Endothelial cell of umbilical vein (primary cell): ENCODE results near the gene MAPKAP1. TPM values are rescaled to one million over a fixed set of nuclear protein-coding genes. Genes with fewer than 3 reads are reported as not detected.

ENCODE experiments used
- BruUV-seq: library from RNA; stranded (reverse); fragments of 400-500 nt; replicated peaks from 2 replicates; lab custom pipeline; 2021; lab: Mats Ljungman, UMichigan
- CTCF ChIA-PET: fragments of 300-600, 350-600 bp; sonication (Branson Sonifier 250); formaldehyde crosslinking; loops from one replicate; lab custom pipeline; 2021; ENCODE audit warnings: antibody characterized with exemption, inconsistent platforms; lab: Charles Lee
- POLR2A ChIA-PET: fragments of 300-600, 350-600 bp; sonication (Branson Sonifier 250); formaldehyde crosslinking; loops from one replicate; lab custom pipeline; 2021; ENCODE audit warnings: antibody characterized with exemption, inconsistent platforms; lab: Charles Lee
- DNase-seq: peaks from one replicate; pipeline ENCODE4 v3.0.0-alpha.2; 2011; ENCODE audit warnings: low read depth, low spot score
- FAIRE-seq: peaks from 2 replicates; lab custom pipeline; 2011; peaks lifted over from hg19 to GRCh38; lab: Jason Lieb, UNC
- H2AFZ ChIP-seq: 2 replicates; pipeline ENCODE4 v1.6.0; 2012; ENCODE audit warnings: low read depth, low read length, control low read depth, inconsistent platforms
- H3K27ac ChIP-seq: 2 replicates; pipeline ENCODE4 v1.5.1; 2011; ENCODE audit warnings: low read depth, mild to moderate bottlenecking, control low read depth, low read length, moderate library complexity; ENCODE audit not compliant: insufficient read depth
- H3K27me3 ChIP-seq, 2 experiments: 2 replicates each; pipeline versions ENCODE4 v1.6.0 to v1.6.1; 2011; ENCODE audit warnings: low read length in 2 of 2, mixed read lengths in 1 of 2; ENCODE audit not compliant: control insufficient read depth in 2 of 2, insufficient read depth in 2 of 2
- H3K36me3 ChIP-seq, 2 experiments: 2 replicates in 1 of 2; 3 replicates in 1 of 2; pipeline ENCODE4 v1.5.1; 2011; ENCODE audit warnings: low read length in 2 of 2, mild to moderate bottlenecking in 1 of 2, moderate library complexity in 1 of 2; ENCODE audit not compliant: control insufficient read depth in 2 of 2, insufficient read depth in 2 of 2; ENCODE audit errors: extremely low read depth in 1 of 2
- H3K4me1 ChIP-seq: 3 replicates; pipeline ENCODE4 v1.5.1; 2011; ENCODE audit warnings: mild to moderate bottlenecking, low read length; ENCODE audit not compliant: control insufficient read depth, insufficient read depth; ENCODE audit errors: extremely low read depth
- H3K4me2 ChIP-seq: 2 replicates; pipeline ENCODE4 v1.6.1; 2011; ENCODE audit warnings: low read length, control low read depth, mixed read lengths; ENCODE audit not compliant: insufficient read depth
- H3K4me3 ChIP-seq, 3 experiments: fragments of 200-600 bp in 1 of 3; sonication (generic), shearing (Covaris generic) in 1 of 3; replicated peaks in 1 of 3; 2 replicates each; pipeline ENCODE4 v1.5.1; 2011 to 2016; ENCODE audit warnings: control low read depth in 3 of 3, low read length in 3 of 3, mild to moderate bottlenecking in 2 of 3, inconsistent platforms in 1 of 3, low read depth in 1 of 3, moderate library complexity in 1 of 3; ENCODE audit not compliant: insufficient read depth in 1 of 3
- H3K79me2 ChIP-seq: 2 replicates; pipeline ENCODE4 v1.6.0; 2012; ENCODE audit warnings: low read length, inconsistent platforms; ENCODE audit not compliant: control insufficient read depth, insufficient read depth
- H3K9ac ChIP-seq: replicated peaks from 2 replicates; pipeline ENCODE3; 2011; ENCODE audit warnings: low read length, control low read depth; ENCODE audit not compliant: insufficient read depth; ENCODE audit errors: extremely low read depth
- H3K9me1 ChIP-seq: replicated peaks from 3 replicates; pipeline ENCODE4 v1.6.0; 2011; ENCODE audit warnings: mild to moderate bottlenecking, low read length; ENCODE audit not compliant: control insufficient read depth, insufficient read depth; ENCODE audit errors: extremely low read depth
- H3K9me3 ChIP-seq: replicated peaks from 2 replicates; pipeline ENCODE4 v1.5.1; 2012; ENCODE audit warnings: low read length, inconsistent platforms; ENCODE audit not compliant: control insufficient read depth, insufficient read depth
- H4K20me1 ChIP-seq: replicated peaks from 2 replicates; pipeline ENCODE3; 2011; ENCODE audit warnings: mild to moderate bottlenecking, low read length; ENCODE audit not compliant: control insufficient read depth, insufficient read depth; ENCODE audit errors: extremely low read depth
- CTCF ChIP-seq, 2 donors: IDR thresholded peaks; 1 replicate in 1 of 2; 2 replicates in 1 of 2; pipeline ENCODE4 v1.5.1; 2011; ENCODE audit warnings: low read length in 2 of 2, mild to moderate bottlenecking in 2 of 2, moderate library complexity in 2 of 2, control low read depth in 1 of 2, inconsistent platforms in 1 of 2, low read depth in 1 of 2; ENCODE audit not compliant: insufficient read depth in 1 of 2; ENCODE audit errors: extremely low read depth in 1 of 2
- FOS ChIP-seq: IDR thresholded peaks from 2 replicates; pipeline ENCODE4 v1.6.1; 2011; ENCODE audit warnings: mild to moderate bottlenecking, low read length, moderate library complexity, borderline replicate concordance; ENCODE audit not compliant: insufficient read depth
- GATA2 ChIP-seq: IDR thresholded peaks from 2 replicates; pipeline ENCODE4 v1.7.0; 2011; ENCODE audit warnings: low read depth, mild to moderate bottlenecking, moderate library complexity, mixed read lengths, low read length; ENCODE audit not compliant: insufficient read length, insufficient read depth
- POLR2A ChIP-seq: IDR thresholded peaks from 2 replicates; pipeline ENCODE4 v1.6.1; 2012; ENCODE audit warnings: low read depth, mild to moderate bottlenecking, control low read depth, low read length
- POLR2AphosphoS5 ChIP-seq: IDR thresholded peaks from 2 replicates; pipeline ENCODE4 v1.6.1; 2012; ENCODE audit warnings: low read depth, mild to moderate bottlenecking, control low read depth, low read length, moderate library complexity; ENCODE audit not compliant: insufficient read depth
- dilution Hi-C: fragments of 300-500 bp; cut with MboI; formaldehyde crosslinking; loops from one replicate; pipeline ENCODE4 v1.15.0; 2019; ENCODE audit warnings: low sequenced_read_pairs; ENCODE audit not compliant: extremely low pct_ligation_motif_present
- intact Hi-C: fragments of 100-400 bp; cut with micrococcal nuclease; formaldehyde crosslinking; loops from one replicate; pipeline ENCODE4 v1.10.0; 2022
- polyA plus RNA-seq, 4 experiments: library from polyadenylated mRNA; depleted of rRNA in 3 of 4; stranded (reverse) in 3 of 4; unstranded in 1 of 4; fragments of >200 nt; gene quantifications; 2 replicates each; pipeline versions ENCODE4 v1.2.1 to v1.2.3, GENCODE V29; 2011 to 2012; ENCODE audit warnings: missing spikeins in 1 of 4
- total RNA-seq: library from RNA; stranded (reverse); gene quantifications from 2 replicates; pipeline ENCODE4 v1.2.3, GENCODE V29; 2021
- TF ChIP-seq, protein P1 (sequence below): IDR thresholded peaks from 2 replicates; pipeline ENCODE4 v1.6.1; 2011; ENCODE audit not compliant: insufficient read depth, insufficient read length

Gene MAPKAP1
- total and polyA plus RNA-seq, 2 donors (not counting 3 experiments of a cell fraction or from before 2014, with no cell fraction given) = 61.9 to 99.1 TPM

GRCh38 chr9:125549891-125550885, 156.8 kb downstream of the MAPKAP1 start:
- FAIRE-seq = peak; percentile 94
- no TSS peak for BruUV-seq
- no peaks in the 10 kb centered on the region for H3K9me1 ChIP-seq
- DNase-seq = peak; percentile 80
- peak overlapping the region; percentile 56 for H3K9ac ChIP-seq
- TF ChIP-seq GATA2 (peak; percentile 57), POLR2AphosphoS5 (no peak)
- H3K4me2 ChIP-seq = peak overlapping the region; percentile 80
- H3K27ac ChIP-seq = peak overlapping the region; percentile 72
- intact Hi-C loops (no loop called here), dilution Hi-C loops (no loop called here)
- H3K79me2 ChIP-seq = no peaks in the 10 kb centered on the region
- H4K20me1 ChIP-seq = no peaks in the 10 kb centered on the region
- peak overlapping the region in 1 of 3 experiments; percentile 19 for H3K4me3 ChIP-seq
- no peak overlapping the region for H2AFZ ChIP-seq
- no peaks in the 10 kb centered on the region for H3K27me3 ChIP-seq
- no peaks in the 10 kb centered on the region for H3K36me3 ChIP-seq
- ChIA-PET CTCF (interaction anchor here (0.6 to 2.8 kb wide), 15 partner anchors 8 to 198 kb away, joined by 3 to 18 read pairs (median 4); partner anchors contain the start of gene MAPKAP1), POLR2A (interaction anchor here (1.3 kb wide), 1 partner anchor 28 kb away, joined by 3 read pairs; no protein-coding TSS in a partner anchor)
- H3K9me3 ChIP-seq = no peaks in the 10 kb centered on the region
- H3K4me1 ChIP-seq = peaks cover 43% of the 10 kb centered on the region

DNA sequence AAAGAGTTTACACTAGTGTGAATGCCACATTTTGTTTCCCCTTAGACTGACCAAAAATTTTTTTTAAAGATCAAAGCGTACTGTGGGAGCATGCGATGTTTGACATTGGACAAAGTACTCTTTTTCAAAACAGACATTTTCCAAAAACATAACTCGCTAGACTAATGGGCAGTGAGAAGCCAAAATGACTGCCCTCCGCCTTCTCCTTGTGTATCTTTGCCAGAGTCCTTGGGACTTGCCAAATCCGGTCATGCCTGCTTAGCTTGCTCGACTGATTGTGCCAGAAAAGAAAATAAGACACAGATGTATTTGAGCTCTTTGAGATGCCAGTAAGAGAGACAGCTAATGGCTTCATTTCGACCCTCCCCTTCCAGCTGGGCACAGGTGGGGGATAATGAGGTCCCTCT, 157.5 kb downstream of the MAPKAP1 start:
- FAIRE-seq (no peak), DNase-seq (peak; percentile 35)
- peak overlapping the region; percentile 72 for H3K27ac ChIP-seq
- no peak overlapping the region for H2AFZ ChIP-seq
- dilution Hi-C loops = no loop called here
- H4K20me1 ChIP-seq = no peaks in the 10 kb centered on the region
- no peaks in the 10 kb centered on the region for H3K9me1 ChIP-seq
- H3K4me3 ChIP-seq = no peak overlapping the region
- ChIA-PET POLR2A (no interaction called here), CTCF (interaction anchor here (0.9 to 2.1 kb wide), 2 partner anchors 12 to 32 kb away, joined by 3 to 7 read pairs; no protein-coding TSS in a partner anchor)
- no peaks in the 10 kb centered on the region for H3K9me3 ChIP-seq
- no peaks in the 10 kb centered on the region for H3K79me2 ChIP-seq
- peak overlapping the region; percentile 80 for H3K4me2 ChIP-seq
- no peaks in the 10 kb centered on the region for H3K27me3 ChIP-seq
- intact Hi-C loops = no loop called here
- H3K36me3 ChIP-seq = no peaks in the 10 kb centered on the region
- TF ChIP-seq, protein P1, sequence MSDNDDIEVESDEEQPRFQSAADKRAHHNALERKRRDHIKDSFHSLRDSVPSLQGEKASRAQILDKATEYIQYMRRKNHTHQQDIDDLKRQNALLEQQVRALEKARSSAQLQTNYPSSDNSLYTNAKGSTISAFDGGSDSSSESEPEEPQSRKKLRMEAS = no peak
- no peak for TF ChIP-seq FOS
- no peak for TF ChIP-seq POLR2A
- TF ChIP-seq CTCF (IDR thresholded peaks at IDR 0.05; ENCODE audit: extremely low read depth in 1 of 2, insufficient read depth in 1 of 2, low read depth in 1 of 2, low read length in 2 of 2) = no peak
- BruUV-seq = no TSS peak
- H3K9ac ChIP-seq = no peak overlapping the region
- peaks cover 50% of the 10 kb centered on the region for H3K4me1 ChIP-seq
